IMR-90 (cell line): ENCODE measurements around the gene RPS15. TPM values are rescaled to one million over a fixed set of nuclear protein-coding genes. Genes with fewer than 3 reads are reported as not detected.

Experiments
- ATAC-seq: fragments of 200-7000 bp; cut with Tn5 transposase; 2 replicates; pipeline ENCODE4 v1.9.1; 2020; ENCODE audit warnings: low read depth, mild to moderate bottlenecking, moderate library complexity
- BruUV-seq: library from RNA; stranded (reverse); fragments of 400-500 nt; replicated peaks from 2 replicates; lab custom pipeline; 2021; lab: Mats Ljungman, UMichigan
- CTCF ChIA-PET: fragments of 300-600 bp; formaldehyde crosslinking; extraction: SDS; loops from one replicate; lab custom pipeline; 2021; ENCODE audit warnings: antibody characterized with exemption; lab: Yijun Ruan, JAX
- POLR2A ChIA-PET: fragments of 300-600 bp; sonication (Branson Sonifier 250); formaldehyde crosslinking; loops from one replicate; lab custom pipeline; 2022; ENCODE audit warnings: antibody characterized with exemption; ENCODE audit not compliant: unreplicated experiment; lab: Charles Lee
- DNase-seq: peaks from one replicate; pipeline ENCODE4 v3.0.0; 2013
- H2AFZ ChIP-seq: replicated peaks from 2 replicates; pipeline ENCODE3; 2013; ENCODE audit warnings: low read length, mild to moderate bottlenecking; ENCODE audit not compliant: poor library complexity
- H2AK5ac ChIP-seq: 2 replicates; pipeline ENCODE4 v1.6.1; 2013; ENCODE audit warnings: low read depth, low read length, inconsistent platforms
- H2AK9ac ChIP-seq: replicated peaks from 2 replicates; pipeline ENCODE3; 2013; ENCODE audit warnings: mild to moderate bottlenecking, low read depth, low read length, moderate library complexity; ENCODE audit not compliant: poor library complexity
- H2BK120ac ChIP-seq: 2 replicates; pipeline ENCODE4 v1.6.1; 2013; ENCODE audit warnings: low read depth, low read length, inconsistent platforms
- H2BK15ac ChIP-seq: 3 replicates; pipeline ENCODE4 v1.6.1; 2013; ENCODE audit warnings: low read depth, low read length, inconsistent platforms
- H2BK20ac ChIP-seq: 2 replicates; pipeline ENCODE4 v1.6.1; 2013; ENCODE audit warnings: low read depth, mild to moderate bottlenecking, inconsistent platforms, low read length, moderate library complexity
- H2BK5ac ChIP-seq: 2 replicates; pipeline ENCODE4 v1.6.1; 2013; ENCODE audit warnings: mild to moderate bottlenecking, low read depth, low read length, inconsistent platforms; ENCODE audit not compliant: poor library complexity, severe bottlenecking
- H3K14ac ChIP-seq: replicated peaks from 2 replicates; pipeline ENCODE4 v1.6.1; 2013; ENCODE audit warnings: low read depth, low read length, inconsistent platforms
- H3K18ac ChIP-seq: 2 replicates; pipeline ENCODE4 v1.6.1; 2013; ENCODE audit warnings: low read depth, low read length, control low read depth
- H3K23ac ChIP-seq: 2 replicates; pipeline ENCODE4 v1.6.1; 2013; ENCODE audit warnings: low read depth, low read length, inconsistent platforms
- H3K27ac ChIP-seq: 2 replicates; pipeline ENCODE4 v1.5.1; 2013; ENCODE audit warnings: mild to moderate bottlenecking, control low read depth, low read length; ENCODE audit not compliant: insufficient read depth
- H3K27me3 ChIP-seq: 2 replicates; pipeline ENCODE4 v1.6.1; 2013; ENCODE audit warnings: low read length; ENCODE audit not compliant: control insufficient read depth, insufficient read depth
- H3K36me3 ChIP-seq: 2 replicates; pipeline ENCODE4 v1.6.1; 2013; ENCODE audit warnings: low read length, mixed read lengths; ENCODE audit not compliant: control insufficient read depth, insufficient read depth
- H3K4ac ChIP-seq: 2 replicates; pipeline ENCODE4 v1.6.1; 2013; ENCODE audit warnings: low read depth, low read length, inconsistent platforms
- H3K4me1 ChIP-seq: 2 replicates; pipeline ENCODE4 v1.6.1; 2013; ENCODE audit warnings: low read length, mixed read lengths; ENCODE audit not compliant: control insufficient read depth, insufficient read depth
- H3K4me2 ChIP-seq: 2 replicates; pipeline ENCODE4 v1.6.1; 2013; ENCODE audit warnings: low read depth, mild to moderate bottlenecking, control low read depth, low read length, moderate library complexity
- H3K4me3 ChIP-seq: 2 replicates; pipeline ENCODE4 v1.5.1; 2013; ENCODE audit warnings: low read depth, mild to moderate bottlenecking, control low read depth, low read length, moderate library complexity; ENCODE audit not compliant: insufficient read depth
- H3K56ac ChIP-seq: 2 replicates; pipeline ENCODE4 v1.6.1; 2013; ENCODE audit warnings: low read length, inconsistent platforms; ENCODE audit not compliant: insufficient read depth; ENCODE audit errors: extremely low read depth
- H3K79me1 ChIP-seq, 2 experiments: 2 replicates each; pipeline ENCODE4 v1.6.1; 2013; ENCODE audit warnings: low read length in 2 of 2, inconsistent platforms in 1 of 2, low read depth in 1 of 2
- H3K9ac ChIP-seq: 2 replicates; pipeline ENCODE4 v1.6.1; 2013; ENCODE audit warnings: low read depth, low read length, control low read depth
- H3K9me1 ChIP-seq: 2 replicates; pipeline ENCODE4 v1.6.1; 2013; ENCODE audit warnings: low read length, inconsistent platforms; ENCODE audit not compliant: insufficient read depth
- H3K9me3 ChIP-seq: 2 replicates; pipeline ENCODE4 v1.6.1; 2013; ENCODE audit warnings: low read length; ENCODE audit not compliant: control insufficient read depth, insufficient read depth
- H4K20me1 ChIP-seq: 2 replicates; pipeline ENCODE4 v1.6.1; 2013; ENCODE audit warnings: low read length, inconsistent platforms; ENCODE audit not compliant: insufficient read depth
- H4K5ac ChIP-seq: 2 replicates; pipeline ENCODE4 v1.6.1; 2013; ENCODE audit warnings: mild to moderate bottlenecking, low read depth, low read length, control low read depth
- H4K8ac ChIP-seq, 2 experiments: 2 replicates each; pipeline ENCODE4 v1.6.1; 2013; ENCODE audit warnings: low read depth in 2 of 2, low read length in 2 of 2, control low read depth in 1 of 2, inconsistent platforms in 1 of 2
- H4K91ac ChIP-seq: 2 replicates; pipeline ENCODE4 v1.6.1; 2013; ENCODE audit warnings: low read depth, low read length, inconsistent platforms; ENCODE audit not compliant: insufficient read depth
- BHLHE40 ChIP-seq: fragments of 150-350 bp; IDR thresholded peaks from 2 replicates; pipeline ENCODE4 v1.6.1; 2016; ENCODE audit warnings: mild to moderate bottlenecking, low read depth, low read length
- CEBPB ChIP-seq: IDR thresholded peaks from 2 replicates; pipeline ENCODE4 v1.6.1; 2012; ENCODE audit warnings: low read depth, low read length, improper control_type of control experiment
- CHD1 ChIP-seq: IDR thresholded peaks from 2 replicates; pipeline ENCODE4 v1.6.1; 2012; ENCODE audit warnings: low read depth, low read length, improper control_type of control experiment
- CTCF ChIP-seq: conservative IDR thresholded peaks from 2 replicates; pipeline ENCODE4 v1.5.1; 2012; ENCODE audit warnings: mild to moderate bottlenecking, low read depth, low read length, improper control_type of control experiment
- ELK1 ChIP-seq: fragments of 150-350 bp; IDR thresholded peaks from 2 replicates; pipeline ENCODE4 v1.6.1; 2016; ENCODE audit warnings: low read depth, mild to moderate bottlenecking, low read length, moderate library complexity, borderline replicate concordance
- FOS ChIP-seq: fragments of 150-350 bp; IDR thresholded peaks from 2 replicates; pipeline ENCODE4 v1.6.1; 2016; ENCODE audit warnings: low read depth, low read length
- MAFK ChIP-seq: IDR thresholded peaks from 2 replicates; pipeline ENCODE4 v1.6.1; 2012; ENCODE audit warnings: low read depth, low read length, improper control_type of control experiment
- MAZ ChIP-seq: IDR thresholded peaks from 2 replicates; pipeline ENCODE4 v1.6.1; 2012; ENCODE audit warnings: low read depth, mild to moderate bottlenecking, low read length, improper control_type of control experiment, moderate library complexity, borderline replicate concordance
- MXI1 ChIP-seq: IDR thresholded peaks from 2 replicates; pipeline ENCODE4 v1.6.1; 2012; ENCODE audit warnings: low read depth, mild to moderate bottlenecking, low read length, moderate library complexity, borderline replicate concordance
- NFE2L2 ChIP-seq: fragments of 150-350 bp; IDR thresholded peaks from 2 replicates; pipeline ENCODE4 v1.6.1; 2016; ENCODE audit warnings: low read depth, mild to moderate bottlenecking, low read length
- POLR2A ChIP-seq: IDR thresholded peaks from 2 replicates; pipeline ENCODE4 v1.6.1; 2012; ENCODE audit warnings: mild to moderate bottlenecking, low read depth, low read length
- RAD21 ChIP-seq: IDR thresholded peaks from 2 replicates; pipeline ENCODE4 v1.6.1; 2012; ENCODE audit warnings: low read length, improper control_type of control experiment
- RCOR1 ChIP-seq: IDR thresholded peaks from 2 replicates; pipeline ENCODE4 v1.6.1; 2012; ENCODE audit warnings: mild to moderate bottlenecking, low read length, improper control_type of control experiment; ENCODE audit not compliant: insufficient replicate concordance
- RFX5 ChIP-seq: IDR thresholded peaks from 2 replicates; pipeline ENCODE4 v1.8.0; 2012; ENCODE audit warnings: low read depth, mild to moderate bottlenecking, low read length, moderate library complexity
- SMC3 ChIP-seq: fragments of 150-350 bp; IDR thresholded peaks from 2 replicates; pipeline ENCODE4 v1.6.1; 2016; ENCODE audit warnings: low read depth, mild to moderate bottlenecking, antibody characterized with exemption, low read length, moderate library complexity
- USF2 ChIP-seq: fragments of 150-350 bp; IDR thresholded peaks from 2 replicates; pipeline ENCODE4 v1.6.1; 2017; ENCODE audit warnings: mild to moderate bottlenecking, antibody characterized with exemption, low read length, low read depth
- WGBS, 2 experiments: methylation state at CpG; one replicate each; pipeline versions ENCODE4 v1.1.5 to v1.1.7; 2013; ENCODE audit warnings: missing lambda C conversion rate in 2 of 2; ENCODE audit not compliant: insufficient read length in 1 of 2; ENCODE audit errors: extremely low coverage in 2 of 2; 5-methylcytosine and 5-hydroxymethylcytosine counted together
- dilution Hi-C: fragments of 300-500 bp; cut with HindIII; formaldehyde crosslinking; loops from one replicate; pipeline ENCODE4 v1.14.3; 2018; ENCODE audit warnings: low sequenced_read_pairs; ENCODE audit not compliant: unreplicated experiment
- in situ Hi-C: fragments of 300-500 bp; cut with MboI; formaldehyde crosslinking; loops from 3 replicates; pipeline ENCODE4 v1.14.3; 2019; ENCODE audit warnings: low sequenced_read_pairs, inconsistent platforms, mixed read lengths
- intact Hi-C: fragments of 100-400 bp; cut with micrococcal nuclease; formaldehyde crosslinking; loops from 2 replicates; pipeline ENCODE4 v1.10.0; 2022
- polyA plus RNA-seq, 3 experiments: library from polyadenylated mRNA; depleted of rRNA; stranded (reverse); fragments of >200 nt; gene quantifications; 2 replicates each; pipeline ENCODE4 v1.2.3, GENCODE V29; 2012; ENCODE audit warnings: low replicate concordance in 1 of 3
- total RNA-seq: library from RNA; depleted of rRNA; stranded (reverse); fragments of >200 nt; gene quantifications from 2 replicates; pipeline ENCODE4 v1.2.3, GENCODE V29; 2012

Gene RPS15
- total and polyA plus RNA-seq, 2 of the 4 experiments (the other 2 are of a cell fraction), result 1,179 to 1,855 TPM

GRCh38 chr19:1461862-1462261 lies 23.7 kb downstream of the RPS15 start:
- intact Hi-C loops, result no loop called here
- Histone ChIP-seq H3K18ac (no peak overlapping the region), H2AK5ac (no peak overlapping the region)

More at GRCh38 chr19:1461862-1462261, 23.7 kb downstream of the RPS15 start:
- H2BK120ac ChIP-seq, result no peak overlapping the region
- no peaks in the 10 kb centered on the region for H3K79me1 ChIP-seq
- no TSS peak for BruUV-seq
- in situ Hi-C loops (no loop called here), dilution Hi-C loops (no loop called here)
- peaks cover 20% of the 10 kb centered on the region for H3K27me3 ChIP-seq
- H2AK9ac ChIP-seq, result no peak overlapping the region
- H4K5ac ChIP-seq, result no peak overlapping the region
- H3K4me1 ChIP-seq, result no peaks in the 10 kb centered on the region
- H4K91ac ChIP-seq, result no peak overlapping the region
- H3K14ac ChIP-seq, result no peak overlapping the region
- ChIA-PET POLR2A (no interaction called here), CTCF (no interaction called here)
- H3K4me3 ChIP-seq, result no peak overlapping the region
- H4K8ac ChIP-seq, result no peak overlapping the region
- no peak overlapping the region for H3K27ac ChIP-seq
- peaks cover 31% of the 10 kb centered on the region for H4K20me1 ChIP-seq
- 89% methylated on average over 16 of the region's 24 CpGs; no CpG with 5 or more reads in 1 of the 2 experiments for WGBS, 2 experiments
- ATAC-seq (no peak), DNase-seq (no peak)
- no peak overlapping the region for H3K4ac ChIP-seq
- TF ChIP-seq MXI1, result no peak
- no peak for TF ChIP-seq MAZ
- no peak for TF ChIP-seq BHLHE40
- TF ChIP-seq RCOR1, result no peak
- TF ChIP-seq MAFK, result no peak
- no peak for TF ChIP-seq CEBPB
- TF ChIP-seq CHD1, result no peak
- TF ChIP-seq RFX5, result no peak
- no peak for TF ChIP-seq USF2
- TF ChIP-seq RAD21, result no peak
- no peak for TF ChIP-seq NFE2L2
- TF ChIP-seq ELK1, result no peak
- no peak for TF ChIP-seq FOS
- TF ChIP-seq POLR2A, result no peak
- no peak for TF ChIP-seq SMC3
- TF ChIP-seq CTCF, result no peak
- H3K4me2 ChIP-seq, result no peak overlapping the region
- no peak overlapping the region for H2BK5ac ChIP-seq
- no peak overlapping the region for H3K9ac ChIP-seq
- H2AFZ ChIP-seq, result no peak overlapping the region
- H3K23ac ChIP-seq, result no peak overlapping the region
- H3K36me3 ChIP-seq, result peaks cover 3% of the 10 kb centered on the region; the same call in 1 of the 2 replicates
- H3K9me1 ChIP-seq, result 0 out of 2 replicates have a peak, but pooled peaks cover 2% of the 10 kb centered on the region
- no peaks in the 10 kb centered on the region for H3K9me3 ChIP-seq
- H2BK15ac ChIP-seq, result no peak overlapping the region
- H2BK20ac ChIP-seq, result no peak overlapping the region
- no peak overlapping the region for H3K56ac ChIP-seq
